K562 (cell line): ENCODE data around the gene BRF1. TPM values are rescaled to one million over a fixed set of nuclear protein-coding genes. Genes with fewer than 3 reads are reported as not detected.

Source experiments
- ADNP ChIP-seq: fragments of 200-800 bp; sonication (Bioruptor generic); IDR thresholded peaks from 2 replicates; pipeline ENCODE4 v1.6.1; 2016; ENCODE audit warnings: missing genetic modification characterization, missing compliant biosample characterization
- BHLHE40 ChIP-seq: IDR thresholded peaks from 2 replicates; pipeline ENCODE4 v1.6.1; 2011; ENCODE audit warnings: low read length, improper control_type of control experiment
- CREB1 ChIP-seq, 2 experiments: sonication (generic) in 1 of 2; formaldehyde crosslinking in 1 of 2; IDR thresholded peaks; 2 replicates each; pipeline versions ENCODE4 v1.6.1 to v1.8.0; 2012 to 2022; ENCODE audit warnings: inconsistent platforms in 1 of 2, mild to moderate bottlenecking in 1 of 2, missing genetic modification reagents in 1 of 2, moderate library complexity in 1 of 2
- ETV5 ChIP-seq: sonication (generic); formaldehyde crosslinking; IDR thresholded peaks from 2 replicates; pipeline ENCODE4 v1.4.0; 2020; ENCODE audit warnings: low read depth, mild to moderate bottlenecking, missing genetic modification reagents
- KLF1 ChIP-seq: fragments of 450-650 bp; IDR thresholded peaks from 2 replicates; pipeline ENCODE4 v1.6.1; 2016; ENCODE audit warnings: missing genetic modification characterization, missing compliant biosample characterization
- RB1 ChIP-seq: fragments of 450-650 bp; IDR thresholded peaks from 2 replicates; pipeline ENCODE4 v1.6.1; 2017; ENCODE audit warnings: low read depth, mild to moderate bottlenecking
- SAP30 ChIP-seq: fragments of 200-600 bp; sonication (generic); IDR thresholded peaks from 2 replicates; pipeline ENCODE4 v1.6.1; 2012; ENCODE audit warnings: borderline replicate concordance, low read depth, mild to moderate bottlenecking, moderate library complexity, low read length, control low read depth, inconsistent platforms; ENCODE audit not compliant: insufficient read depth, poor library complexity, severe bottlenecking
- SMAD4 ChIP-seq: fragments of 250-450 bp; sonication (Bioruptor Pico); conservative IDR thresholded peaks from 2 replicates; pipeline ENCODE4 v1.8.0; 2021; ENCODE audit warnings: inconsistent platforms, mild to moderate bottlenecking, moderate library complexity
- ZFX ChIP-seq: sonication (generic); formaldehyde crosslinking; IDR thresholded peaks from 2 replicates; pipeline ENCODE4 v1.8.0; 2022; ENCODE audit warnings: mild to moderate bottlenecking, missing genetic modification reagents, moderate library complexity
- polyA plus RNA-seq, 8 experiments: library from polyadenylated mRNA; depleted of rRNA in 4 of 8; stranded (reverse) in 5 of 8; unstranded in 3 of 8; fragments of >200 nt; fragmentation: Nextera tagmentation in 2 of 8; fragmentation: Illumina TruSeq in 1 of 8; extraction: Ambion mirVana in 2 of 8; extraction: Trizol in 1 of 8; gene quantifications; 2 replicates each; pipeline versions ENCODE4 v1.2.1 to v1.2.3, GENCODE V29; 2011 to 2014; ENCODE audit warnings: inconsistent platforms in 1 of 8, missing spikeins in 1 of 8
- total RNA-seq, 7 experiments: library from RNA; depleted of rRNA in 6 of 7; stranded (reverse); fragments of >200 nt in 6 of 7; fragmentation: Illumina TruSeq in 2 of 7; extraction: Trizol in 2 of 7; gene quantifications; 2 replicates each; pipeline versions ENCODE4 v1.2.1 to v1.2.3, GENCODE V29; 2011 to 2021; ENCODE audit warnings: low replicate concordance in 1 of 7
- TF ChIP-seq, protein P1 (sequence below): IDR thresholded peaks from 2 replicates; pipeline ENCODE4 v1.6.1; 2011; ENCODE audit not compliant: insufficient read length; ENCODE audit errors: extremely low read depth
- TF ChIP-seq, protein P2 (sequence below): IDR thresholded peaks from 2 replicates; pipeline ENCODE4 v1.6.1; 2011; ENCODE audit warnings: borderline replicate concordance, low read depth, mild to moderate bottlenecking, moderate library complexity, low read length; ENCODE audit not compliant: insufficient read depth, poor library complexity, severe bottlenecking
- TF ChIP-seq, protein P3 (sequence below): fragments of 250-450 bp; sonication (Bioruptor Pico); IDR thresholded peaks from 2 replicates; pipeline ENCODE4 v1.6.1; 2021; ENCODE audit warnings: mild to moderate bottlenecking
- TF ChIP-seq, protein P4 (sequence below), 3 experiments: IDR thresholded peaks in 2 of 3; conservative IDR thresholded peaks in 1 of 3; 2 replicates each; pipeline ENCODE4 v1.5.1; 2011 to 2012; ENCODE audit warnings: low read length in 3 of 3, mild to moderate bottlenecking in 3 of 3, control low read depth in 2 of 3, improper control_type of control experiment in 1 of 3, inconsistent platforms in 1 of 3, low read depth in 1 of 3, mixed read lengths in 1 of 3, moderate library complexity in 1 of 3; ENCODE audit not compliant: insufficient read depth in 2 of 3
- TF ChIP-seq, protein P5 (sequence below), 2 experiments: fragments of 200-800 bp in 1 of 2; sonication (Bioruptor generic) in 1 of 2; sonication (generic) in 1 of 2; formaldehyde crosslinking in 1 of 2; IDR thresholded peaks in 1 of 2; conservative IDR thresholded peaks in 1 of 2; 2 replicates each; pipeline versions ENCODE4 v1.5.0 to v1.6.1; 2016 to 2020; ENCODE audit warnings: missing compliant biosample characterization in 1 of 2, missing genetic modification characterization in 1 of 2, missing genetic modification reagents in 1 of 2
- TF ChIP-seq, protein P6 (sequence below), 3 experiments: fragments of 200-800 bp in 1 of 3; sonication (Bioruptor generic) in 1 of 3; sonication (generic) in 1 of 3; formaldehyde crosslinking in 1 of 3; IDR thresholded peaks; 2 replicates each; pipeline versions ENCODE4 v1.6.1 to v1.8.0; 2016 to 2022; ENCODE audit warnings: mild to moderate bottlenecking in 2 of 3, missing compliant biosample characterization in 2 of 3, missing genetic modification characterization in 2 of 3, missing genetic modification reagents in 1 of 3

BRF1 gene
- total and polyA plus RNA-seq, 9 of the 15 experiments (the other 6 are each of a cell fraction or from before 2014, with no cell fraction given), result 0.14 to 24.6 (median 8.2) TPM

DNA sequence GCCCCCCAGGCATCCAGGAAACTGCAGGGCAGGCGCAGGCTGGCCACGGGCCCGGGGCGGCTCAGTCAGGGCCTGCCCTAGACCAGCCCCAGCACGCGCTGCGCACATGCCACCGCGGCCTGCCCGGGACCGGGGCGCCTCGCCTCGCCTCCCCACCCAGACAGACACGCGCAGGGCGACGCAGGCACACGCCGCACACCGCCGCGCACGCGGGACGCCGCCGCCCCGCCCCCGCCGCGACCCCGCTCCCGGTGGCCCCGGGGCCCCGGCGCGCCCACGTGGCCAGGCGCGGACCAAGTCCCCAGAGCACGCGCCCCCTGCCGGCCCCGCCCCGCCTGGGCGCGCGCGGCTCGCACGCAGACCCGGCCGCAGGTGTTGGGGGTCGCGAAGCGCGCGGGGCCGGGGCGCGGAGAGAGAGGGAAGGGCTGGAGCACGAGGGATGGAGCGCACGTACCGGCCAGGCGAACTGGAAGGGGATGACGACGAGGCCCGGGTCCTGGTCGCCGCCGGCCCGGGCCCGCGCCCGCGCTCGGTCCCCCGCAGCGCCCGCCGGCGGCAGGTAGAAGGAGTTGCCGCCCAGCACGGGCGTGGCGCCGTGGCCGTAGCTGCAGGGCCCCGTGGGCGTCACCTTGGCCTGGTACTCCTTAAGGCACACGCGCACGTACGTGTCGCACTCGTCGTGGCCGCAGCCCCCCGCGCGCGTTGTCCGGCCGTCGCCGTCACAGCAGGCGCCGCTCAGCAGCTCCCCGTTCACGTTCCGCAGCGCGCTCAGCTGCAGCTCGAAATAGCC, 133.3 kb downstream of the BRF1 start (continued):
- TF ChIP-seq, protein P1, sequence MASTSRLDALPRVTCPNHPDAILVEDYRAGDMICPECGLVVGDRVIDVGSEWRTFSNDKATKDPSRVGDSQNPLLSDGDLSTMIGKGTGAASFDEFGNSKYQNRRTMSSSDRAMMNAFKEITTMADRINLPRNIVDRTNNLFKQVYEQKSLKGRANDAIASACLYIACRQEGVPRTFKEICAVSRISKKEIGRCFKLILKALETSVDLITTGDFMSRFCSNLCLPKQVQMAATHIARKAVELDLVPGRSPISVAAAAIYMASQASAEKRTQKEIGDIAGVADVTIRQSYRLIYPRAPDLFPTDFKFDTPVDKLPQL, result no peak
- peak; percentile 71 for TF ChIP-seq ZFX (CRISPR knock-in tag)
- no peak for TF ChIP-seq ADNP
- TF ChIP-seq SAP30, result peak; percentile 40
- TF ChIP-seq ETV5, result no peak
- 0 out of 2 replicates have a peak, but pooled peaks have one; percentile 40 for TF ChIP-seq CREB1 (IDR thresholded peaks at IDR 0.05)
- TF ChIP-seq CREB1 (CRISPR knock-in tag; IDR thresholded peaks at IDR 0.05), result no peak
- TF ChIP-seq SMAD4, result peak; percentile 60
- TF ChIP-seq, protein P2, sequence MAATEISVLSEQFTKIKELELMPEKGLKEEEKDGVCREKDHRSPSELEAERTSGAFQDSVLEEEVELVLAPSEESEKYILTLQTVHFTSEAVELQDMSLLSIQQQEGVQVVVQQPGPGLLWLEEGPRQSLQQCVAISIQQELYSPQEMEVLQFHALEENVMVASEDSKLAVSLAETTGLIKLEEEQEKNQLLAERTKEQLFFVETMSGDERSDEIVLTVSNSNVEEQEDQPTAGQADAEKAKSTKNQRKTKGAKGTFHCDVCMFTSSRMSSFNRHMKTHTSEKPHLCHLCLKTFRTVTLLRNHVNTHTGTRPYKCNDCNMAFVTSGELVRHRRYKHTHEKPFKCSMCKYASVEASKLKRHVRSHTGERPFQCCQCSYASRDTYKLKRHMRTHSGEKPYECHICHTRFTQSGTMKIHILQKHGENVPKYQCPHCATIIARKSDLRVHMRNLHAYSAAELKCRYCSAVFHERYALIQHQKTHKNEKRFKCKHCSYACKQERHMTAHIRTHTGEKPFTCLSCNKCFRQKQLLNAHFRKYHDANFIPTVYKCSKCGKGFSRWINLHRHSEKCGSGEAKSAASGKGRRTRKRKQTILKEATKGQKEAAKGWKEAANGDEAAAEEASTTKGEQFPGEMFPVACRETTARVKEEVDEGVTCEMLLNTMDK, result peak; percentile 93
- TF ChIP-seq, protein P3, sequence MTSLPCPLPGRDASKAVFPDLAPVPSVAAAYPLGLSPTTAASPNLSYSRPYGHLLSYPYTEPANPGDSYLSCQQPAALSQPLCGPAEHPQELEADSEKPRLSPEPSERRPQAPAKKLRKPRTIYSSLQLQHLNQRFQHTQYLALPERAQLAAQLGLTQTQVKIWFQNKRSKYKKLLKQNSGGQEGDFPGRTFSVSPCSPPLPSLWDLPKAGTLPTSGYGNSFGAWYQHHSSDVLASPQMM (CRISPR knock-in tag), result no peak
- TF ChIP-seq, protein P4, sequence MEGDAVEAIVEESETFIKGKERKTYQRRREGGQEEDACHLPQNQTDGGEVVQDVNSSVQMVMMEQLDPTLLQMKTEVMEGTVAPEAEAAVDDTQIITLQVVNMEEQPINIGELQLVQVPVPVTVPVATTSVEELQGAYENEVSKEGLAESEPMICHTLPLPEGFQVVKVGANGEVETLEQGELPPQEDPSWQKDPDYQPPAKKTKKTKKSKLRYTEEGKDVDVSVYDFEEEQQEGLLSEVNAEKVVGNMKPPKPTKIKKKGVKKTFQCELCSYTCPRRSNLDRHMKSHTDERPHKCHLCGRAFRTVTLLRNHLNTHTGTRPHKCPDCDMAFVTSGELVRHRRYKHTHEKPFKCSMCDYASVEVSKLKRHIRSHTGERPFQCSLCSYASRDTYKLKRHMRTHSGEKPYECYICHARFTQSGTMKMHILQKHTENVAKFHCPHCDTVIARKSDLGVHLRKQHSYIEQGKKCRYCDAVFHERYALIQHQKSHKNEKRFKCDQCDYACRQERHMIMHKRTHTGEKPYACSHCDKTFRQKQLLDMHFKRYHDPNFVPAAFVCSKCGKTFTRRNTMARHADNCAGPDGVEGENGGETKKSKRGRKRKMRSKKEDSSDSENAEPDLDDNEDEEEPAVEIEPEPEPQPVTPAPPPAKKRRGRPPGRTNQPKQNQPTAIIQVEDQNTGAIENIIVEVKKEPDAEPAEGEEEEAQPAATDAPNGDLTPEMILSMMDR (IDR thresholded peaks at IDR 0.05 in 2 of 3, conservative IDR thresholded peaks at IDR 0.05 in 1 of 3; ENCODE audit: insufficient read depth in 2 of 3, low read depth in 1 of 3, low read length in 3 of 3), result peak; percentile 3 to 39 (median 14); a peak in 3 of 6 replicates
- TF ChIP-seq, protein P5, sequence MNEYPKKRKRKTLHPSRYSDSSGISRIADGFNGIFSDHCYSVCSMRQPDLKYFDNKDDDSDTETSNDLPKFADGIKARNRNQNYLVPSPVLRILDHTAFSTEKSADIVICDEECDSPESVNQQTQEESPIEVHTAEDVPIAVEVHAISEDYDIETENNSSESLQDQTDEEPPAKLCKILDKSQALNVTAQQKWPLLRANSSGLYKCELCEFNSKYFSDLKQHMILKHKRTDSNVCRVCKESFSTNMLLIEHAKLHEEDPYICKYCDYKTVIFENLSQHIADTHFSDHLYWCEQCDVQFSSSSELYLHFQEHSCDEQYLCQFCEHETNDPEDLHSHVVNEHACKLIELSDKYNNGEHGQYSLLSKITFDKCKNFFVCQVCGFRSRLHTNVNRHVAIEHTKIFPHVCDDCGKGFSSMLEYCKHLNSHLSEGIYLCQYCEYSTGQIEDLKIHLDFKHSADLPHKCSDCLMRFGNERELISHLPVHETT (CRISPR knock-in tag; conservative IDR thresholded peaks at IDR 0.05 in 1 of 2, IDR thresholded peaks at IDR 0.05 in 1 of 2), result peak in 1 of 2 experiments; percentile 56; a peak in 1 of 4 replicates
- 0 out of 2 replicates have a peak, but pooled peaks have one; percentile 28 for TF ChIP-seq BHLHE40
- TF ChIP-seq, protein P6, sequence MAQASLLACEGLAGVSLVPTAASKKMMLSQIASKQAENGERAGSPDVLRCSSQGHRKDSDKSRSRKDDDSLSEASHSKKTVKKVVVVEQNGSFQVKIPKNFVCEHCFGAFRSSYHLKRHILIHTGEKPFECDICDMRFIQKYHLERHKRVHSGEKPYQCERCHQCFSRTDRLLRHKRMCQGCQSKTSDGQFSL (CRISPR knock-in tag; IDR thresholded peaks at IDR 0.05), result peak; percentile 18; the same call in 1 of the 2 replicates
- TF ChIP-seq, protein P6 (tag; IDR thresholded peaks at IDR 0.05), result no peak
- peak; percentile 66; the same call in 1 of the 2 replicates for TF ChIP-seq RB1
- peak; percentile 84 for TF ChIP-seq KLF1
